Renal cortical epithelial cell (primary cell): ENCODE data around the gene KAZN. TPM values are rescaled to one million over a fixed set of nuclear protein-coding genes. Genes with fewer than 3 reads are reported as not detected.
A peak's percentile ranks its signal among the peaks of the same experiment; 100 is the strongest.

ENCODE experiments used
- DNase-seq: peaks from one replicate; pipeline ENCODE4 v3.0.0-alpha.2; 2011; ENCODE audit warnings: low read depth
- total RNA-seq: library from RNA; depleted of rRNA; stranded (reverse); fragments of >200 nt; gene quantifications from 2 replicates; pipeline ENCODE4 v1.2.3, GENCODE V29; 2014

Gene KAZN
- total RNA-seq, 1 donor from 2014 or later, result 30.8 TPM

- DNase-seq, result no peak
These were observed 78.9 kb downstream of the KAZN start for GRCh38 chr1:14677292-14677971.

GRCh38 chr1:14678011-14678638 lies 79.6 kb downstream of the KAZN start:
- no peak for DNase-seq

GRCh38 chr1:14679027-14679688 lies 80.7 kb downstream of the KAZN start:
- DNase-seq, result no peak

GRCh38 chr1:14681182-14681581 lies 82.7 kb downstream of the KAZN start:
- DNase-seq, result peak; percentile 21

- no peak for DNase-seq
These were observed 84.6 kb downstream of the KAZN start for GRCh38 chr1:14682941-14683621.

GRCh38 chr1:14685078-14685477 lies 86.6 kb downstream of the KAZN start:
- no peak for DNase-seq

- no peak for DNase-seq
These were observed 88.2 kb downstream of the KAZN start for GRCh38 chr1:14686701-14687100.

- no peak for DNase-seq
These were observed 88.7 kb downstream of the KAZN start for GRCh38 chr1:14687147-14687546.

- no peak for DNase-seq
These were observed 91.6 kb downstream of the KAZN start for GRCh38 chr1:14689996-14690615.

- no peak for DNase-seq
These were observed 95.5 kb downstream of the KAZN start for GRCh38 chr1:14693949-14694348.

- DNase-seq, result peak; percentile 29
These were observed 96.1 kb downstream of the KAZN start for GRCh38 chr1:14694589-14694988.

GRCh38 chr1:14696761-14697160 lies 98.3 kb downstream of the KAZN start:
- no peak for DNase-seq

- peak; percentile 6 for DNase-seq
These were observed 98.9 kb downstream of the KAZN start for GRCh38 chr1:14697353-14697752.

GRCh38 chr1:14698314-14698713 lies 99.8 kb downstream of the KAZN start:
- no peak for DNase-seq

- peak; percentile 85 for DNase-seq
These were observed 101.1 kb downstream of the KAZN start for GRCh38 chr1:14699620-14700019.

GRCh38 chr1:14704846-14705245 lies 106.4 kb downstream of the KAZN start:
- peak; percentile 26 for DNase-seq

GRCh38 chr1:14705824-14706223 lies 107.3 kb downstream of the KAZN start:
- DNase-seq, result no peak

GRCh38 chr1:14706631-14707030 lies 108.1 kb downstream of the KAZN start:
- no peak for DNase-seq

GRCh38 chr1:14707531-14708445 lies 109.3 kb downstream of the KAZN start:
- peak; percentile 20 for DNase-seq

GRCh38 chr1:14710331-14710730 lies 111.8 kb downstream of the KAZN start:
- no peak for DNase-seq

- DNase-seq, result no peak
These were observed 113.7 kb downstream of the KAZN start for GRCh38 chr1:14712136-14712535.
